Activated T-helper 1 cell treated with anti-CD3 and anti-CD28 coated beads, Interleukin-12 subunit alpha, Interleukin-12 subunit beta, Interleukin-2, Interleukin-4 antibody, amounts not matched to agents 30 ng/mL and 10 ng/mL and 1 ng/mL, durations not matched to agents 14 hours and 24 hours and 36 hours (primary cell): Measurements from ENCODE around the gene FAM20A. TPM values are rescaled to one million over a fixed set of nuclear protein-coding genes. Genes with fewer than 3 reads are reported as not detected.
"Not testable (repeated sequence)": the region's sequence is repeated elsewhere in the genome, so short reads cannot be mapped to it uniquely, and the experiment has no call there.

Experiments
- DNase-seq: peaks from one replicate; pipeline ENCODE4 v3.0.0; 2021; ENCODE audit warnings: low spot score
- H3K27ac Mint-ChIP-seq: one replicate; pipeline ENCODE4 v1.8.0; 2021; ENCODE audit warnings: mild to moderate bottlenecking, mixed read lengths
- H3K27me3 Mint-ChIP-seq: one replicate; pipeline ENCODE4 v1.8.0; 2022; ENCODE audit warnings: mild to moderate bottlenecking, moderate library complexity, mixed read lengths; ENCODE audit not compliant: insufficient read depth
- H3K36me3 Mint-ChIP-seq: one replicate; pipeline ENCODE4 v1.8.0; 2021; ENCODE audit warnings: low read depth, mixed read lengths
- H3K4me1 Mint-ChIP-seq: one replicate; pipeline ENCODE4 v1.8.0; 2021; ENCODE audit warnings: low read depth, mixed read lengths
- H3K4me3 Mint-ChIP-seq: one replicate; pipeline ENCODE4 v1.8.0; 2021; ENCODE audit warnings: mild to moderate bottlenecking, moderate library complexity, mixed read lengths
- H3K9me3 Mint-ChIP-seq: one replicate; pipeline ENCODE4 v1.8.0; 2021; ENCODE audit warnings: mixed read lengths
- intact Hi-C: fragments of 100-400 bp; cut with micrococcal nuclease; formaldehyde crosslinking; loops from one replicate; pipeline ENCODE4 v1.15.1; 2024
- total RNA-seq: library from RNA; stranded (reverse); gene quantifications from 2 replicates; pipeline ENCODE4 v1.2.3, GENCODE V29; 2022

FAM20A gene
- total RNA-seq, 1 donor from 2014 or later: not detected

GRCh38 chr17:68498479-68499326 lies 102.5 kb downstream of the FAM20A start:
- Mint-ChIP-seq H3K36me3 (peaks cover 4% of the 10 kb centered on the region), H3K9me3 (peaks cover 5% of the 10 kb centered on the region), H3K4me3 (peak overlapping the region; percentile 23), H3K27ac (peak overlapping the region; percentile 81), H3K27me3 (no peaks in the 10 kb centered on the region), H3K4me1 (peaks cover 35% of the 10 kb centered on the region)
- intact Hi-C loops: loop anchor here (1.0 kb wide), 1 partner anchor 13 kb away; no protein-coding TSS in a partner anchor
- DNase-seq: no peak

- Mint-ChIP-seq H3K27me3 (no peaks in the 10 kb centered on the region), H3K36me3 (peaks cover 4% of the 10 kb centered on the region), H3K9me3 (peaks cover 5% of the 10 kb centered on the region), H3K4me3 (peak overlapping the region; percentile 23), H3K4me1 (peaks cover 35% of the 10 kb centered on the region), H3K27ac (peak overlapping the region; percentile 81)
- intact Hi-C loops: loop anchor here (1.0 kb wide), 1 partner anchor 13 kb away; no protein-coding TSS in a partner anchor
- no peak for DNase-seq
Measured at GRCh38 chr17:68497885-68498319, 103.3 kb downstream of the FAM20A start.

DNA sequence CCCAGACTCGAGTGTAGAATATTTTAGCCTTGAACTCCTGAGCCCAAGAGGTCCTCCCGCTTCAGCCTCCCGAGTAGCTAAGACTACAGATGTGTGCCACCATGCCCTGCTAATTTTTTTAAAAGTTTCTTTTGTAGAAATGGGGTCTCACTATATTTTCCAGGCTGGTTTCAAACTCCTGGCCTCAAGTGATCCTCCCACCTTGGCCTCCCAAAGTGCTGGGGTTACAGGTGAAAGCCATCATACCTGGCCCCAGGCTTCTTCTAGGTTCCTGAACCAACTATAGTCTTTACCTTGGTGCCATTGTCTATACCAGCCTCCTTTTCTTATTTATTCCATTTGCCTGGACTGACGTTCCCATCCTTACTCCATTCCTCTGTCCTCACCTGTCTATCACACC lies 106.1 kb downstream of the FAM20A start:
- Mint-ChIP-seq H3K4me3 (no peak overlapping the region), H3K36me3 (no peaks in the 10 kb centered on the region), H3K4me1 (peaks cover 29% of the 10 kb centered on the region), H3K27me3 (no peaks in the 10 kb centered on the region), H3K27ac (no peak overlapping the region), H3K9me3 (peaks cover 3% of the 10 kb centered on the region)
- intact Hi-C loops: no loop called here
- no peak for DNase-seq

DNA sequence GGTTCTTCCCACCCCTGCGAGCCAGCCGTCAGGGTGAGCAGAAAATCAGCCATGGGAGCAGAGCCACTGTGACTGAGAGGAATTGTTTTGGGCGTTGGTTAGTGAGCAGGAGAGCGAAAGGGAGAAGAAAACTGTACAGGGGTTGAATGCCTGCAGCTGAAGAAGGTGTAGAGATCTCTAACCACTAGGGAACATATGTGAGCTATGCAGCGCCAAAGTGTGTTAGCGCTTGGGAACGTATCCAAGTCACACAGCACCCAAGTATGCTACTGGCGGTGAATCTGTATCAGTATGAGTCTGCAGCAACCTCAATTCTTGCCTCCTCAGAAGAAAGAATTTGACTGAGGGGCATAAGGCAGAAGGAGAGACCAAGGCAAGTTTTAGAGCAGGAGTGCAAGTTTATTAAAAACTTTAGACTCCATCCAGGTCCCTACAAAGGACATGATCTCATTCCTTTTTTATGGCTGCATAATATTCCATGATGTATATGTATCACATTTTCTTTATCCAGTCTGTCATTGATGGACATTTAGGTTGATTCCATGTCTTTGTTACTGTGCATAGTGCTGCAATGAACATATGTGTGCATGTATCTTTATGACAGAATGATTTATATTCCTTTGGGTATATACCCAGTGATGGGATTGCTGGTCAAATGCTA lies 108.6 kb downstream of the FAM20A start:
- H3K27ac Mint-ChIP-seq, H3K36me3 Mint-ChIP-seq, DNase-seq, H3K27me3 Mint-ChIP-seq, intact Hi-C loops, H3K4me3 Mint-ChIP-seq, H3K9me3 Mint-ChIP-seq: not testable (repeated sequence)
- H3K4me1 Mint-ChIP-seq: peaks cover 20% of the 10 kb centered on the region

GRCh38 chr17:68491381-68492231 lies 109.6 kb downstream of the FAM20A start:
- no peak overlapping the region for H3K4me3 Mint-ChIP-seq
- intact Hi-C loops: no loop called here

GRCh38 chr17:68489919-68490318 lies 111.2 kb downstream of the FAM20A start:
- Mint-ChIP-seq H3K9me3 (peaks cover 3% of the 10 kb centered on the region), H3K27ac (no peak overlapping the region), H3K4me1 (peaks cover 20% of the 10 kb centered on the region), H3K27me3 (peaks cover 14% of the 10 kb centered on the region), H3K4me3 (no peak overlapping the region), H3K36me3 (peaks cover 4% of the 10 kb centered on the region)
- no peak for DNase-seq
- intact Hi-C loops: no loop called here

More at GRCh38 chr17:68491381-68492231, 109.6 kb downstream of the FAM20A start:
- H3K36me3 Mint-ChIP-seq: peaks cover 4% of the 10 kb centered on the region
- peaks cover 3% of the 10 kb centered on the region for H3K9me3 Mint-ChIP-seq
- peaks cover 20% of the 10 kb centered on the region for H3K4me1 Mint-ChIP-seq
- peaks cover 2% of the 10 kb centered on the region for H3K27me3 Mint-ChIP-seq
- no peak overlapping the region for H3K27ac Mint-ChIP-seq
- no peak for DNase-seq

Other genes with a start within 250 kb of the FAM20A start
- gene WIPI1, start 143.9 kb downstream of the FAM20A start, total RNA-seq: 11.5 and 13.1 TPM in 2 replicates
- 209 and 214 TPM in 2 replicates for gene PRKAR1A, start 88.9 kb downstream of the FAM20A start, total RNA-seq